Measurements from ENCODE around the gene SEC61A1. TPM values are rescaled to one million over a fixed set of nuclear protein-coding genes. Genes with fewer than 3 reads are reported as not detected.

Gene SEC61A1
- total RNA-seq, 1 donor from 2014 or later, result 184 TPM

DNA sequence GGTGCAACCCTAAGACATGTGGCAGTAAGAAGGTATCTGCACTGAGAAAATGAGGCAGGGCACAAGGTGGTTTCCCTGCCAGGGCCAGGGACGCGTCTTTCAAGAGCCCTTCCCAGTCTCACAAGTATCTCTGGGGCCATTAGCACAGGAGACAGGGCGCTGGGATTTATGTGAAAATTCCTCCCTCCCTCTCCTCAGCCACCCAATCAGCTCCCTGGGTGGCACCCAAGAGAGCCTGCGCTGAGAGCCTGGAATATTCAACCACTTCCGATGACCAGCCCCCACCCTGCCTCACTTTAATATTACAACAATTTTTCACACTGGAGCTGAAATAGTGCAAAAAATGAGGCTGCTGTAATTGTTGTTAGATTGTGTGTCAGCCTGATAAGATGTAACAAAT, 26.1 kb downstream of the SEC61A1 start:
- peaks cover 17% of the 10 kb centered on the region for H3K27me3 Mint-ChIP-seq (ENCODE audit: low read depth)
- H3K36me3 Mint-ChIP-seq (ENCODE audit: low read depth), result peaks cover 6% of the 10 kb centered on the region
- peaks cover 13% of the 10 kb centered on the region for H3K4me1 Mint-ChIP-seq
- H3K27ac Mint-ChIP-seq (ENCODE audit: unreplicated experiment), result peak overlapping the region; percentile 19
- no peak for DNase-seq (ENCODE audit: low read depth, low spot score)
- no peaks in the 10 kb centered on the region for H3K9me3 Mint-ChIP-seq
- H3K4me3 Mint-ChIP-seq, result peak overlapping the region; percentile 68
- no peak for TF ChIP-seq CTCF (conservative IDR thresholded peaks at IDR 0.05)

DNA sequence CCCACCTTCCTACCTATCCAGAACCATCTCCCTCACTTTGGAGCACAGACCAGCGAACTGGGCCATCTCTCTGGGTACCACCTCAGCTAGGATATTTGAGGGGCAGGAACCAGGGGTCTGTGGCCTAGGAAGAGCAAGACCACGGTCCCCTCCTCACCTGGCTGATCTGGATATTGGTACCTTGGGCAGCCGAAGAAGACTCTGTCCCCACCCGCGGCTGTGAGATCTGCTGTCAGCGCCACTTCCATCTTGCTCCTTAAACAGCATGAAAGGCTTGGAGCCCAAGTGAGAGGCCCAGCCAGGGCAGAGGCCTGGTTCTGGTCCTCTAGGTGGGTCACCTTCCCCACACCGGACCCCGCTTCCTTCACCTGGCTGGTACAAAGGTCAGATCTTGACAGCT, 26.6 kb downstream of the SEC61A1 start:
- H3K36me3 Mint-ChIP-seq (ENCODE audit: low read depth), result peaks cover 6% of the 10 kb centered on the region
- H3K4me3 Mint-ChIP-seq, result peak overlapping the region; percentile 41
- H3K4me1 Mint-ChIP-seq, result peaks cover 13% of the 10 kb centered on the region
- no peaks in the 10 kb centered on the region for H3K9me3 Mint-ChIP-seq
- no peak for DNase-seq (ENCODE audit: low read depth, low spot score)
- TF ChIP-seq CTCF (conservative IDR thresholded peaks at IDR 0.05), result no peak
- peaks cover 17% of the 10 kb centered on the region for H3K27me3 Mint-ChIP-seq (ENCODE audit: low read depth)
- no peak overlapping the region for H3K27ac Mint-ChIP-seq (ENCODE audit: unreplicated experiment)

- Mint-ChIP-seq H3K4me1 (peaks cover 12% of the 10 kb centered on the region), H3K9me3 (no peaks in the 10 kb centered on the region), H3K36me3 (ENCODE audit: low read depth) (peaks cover 6% of the 10 kb centered on the region), H3K27ac (ENCODE audit: unreplicated experiment) (no peak overlapping the region), H3K27me3 (ENCODE audit: low read depth) (peaks cover 17% of the 10 kb centered on the region), H3K4me3 (no peak overlapping the region)
- DNase-seq (ENCODE audit: low read depth, low spot score), result no peak
- TF ChIP-seq CTCF (conservative IDR thresholded peaks at IDR 0.05), result no peak
These were observed 27.6 kb downstream of the SEC61A1 start for GRCh38 chr3:128079823-128080222.

DNA sequence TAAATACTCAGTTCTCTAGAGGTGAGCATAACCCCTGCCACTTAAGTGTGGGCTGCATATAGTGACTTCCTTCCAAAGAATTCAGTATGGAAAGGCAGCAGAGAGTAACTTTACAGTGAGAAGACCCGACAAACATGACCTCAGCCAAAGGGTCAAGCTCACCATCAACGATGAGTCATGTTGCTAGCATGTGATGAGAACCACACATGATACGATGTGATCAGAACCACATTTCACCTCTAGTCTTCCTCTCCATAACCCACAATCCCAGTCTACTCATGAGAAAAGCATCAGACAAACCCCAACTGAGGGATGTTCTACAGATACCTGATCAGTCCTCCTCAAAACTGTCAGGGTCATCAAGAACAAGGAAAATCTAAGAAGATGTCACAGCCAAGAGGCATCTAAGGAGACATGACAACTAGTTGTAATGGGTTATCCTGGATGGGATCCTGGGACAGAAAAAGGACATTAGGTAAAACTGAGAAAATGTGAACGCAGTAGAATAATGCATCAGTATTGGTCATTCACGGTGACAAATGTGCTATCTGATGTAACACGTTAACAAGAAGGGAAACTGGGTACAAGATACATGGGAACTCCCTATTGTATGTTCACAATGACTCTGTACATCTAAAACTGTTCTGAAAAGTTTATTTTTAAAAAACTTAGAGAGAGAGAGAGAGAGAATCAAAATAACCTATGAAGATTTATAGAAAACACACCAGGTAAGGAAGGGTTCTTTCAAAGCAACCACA, 28.3 kb downstream of the SEC61A1 start:
- TF ChIP-seq CTCF (conservative IDR thresholded peaks at IDR 0.05), result no peak
- H3K27ac Mint-ChIP-seq (ENCODE audit: unreplicated experiment), result no peak overlapping the region
- DNase-seq (ENCODE audit: low read depth, low spot score), result no peak
- no peaks in the 10 kb centered on the region for H3K9me3 Mint-ChIP-seq
- H3K36me3 Mint-ChIP-seq (ENCODE audit: low read depth), result peaks cover 6% of the 10 kb centered on the region
- H3K27me3 Mint-ChIP-seq (ENCODE audit: low read depth), result peaks cover 11% of the 10 kb centered on the region
- peaks cover 5% of the 10 kb centered on the region for H3K4me1 Mint-ChIP-seq
- no peak overlapping the region for H3K4me3 Mint-ChIP-seq

DNA sequence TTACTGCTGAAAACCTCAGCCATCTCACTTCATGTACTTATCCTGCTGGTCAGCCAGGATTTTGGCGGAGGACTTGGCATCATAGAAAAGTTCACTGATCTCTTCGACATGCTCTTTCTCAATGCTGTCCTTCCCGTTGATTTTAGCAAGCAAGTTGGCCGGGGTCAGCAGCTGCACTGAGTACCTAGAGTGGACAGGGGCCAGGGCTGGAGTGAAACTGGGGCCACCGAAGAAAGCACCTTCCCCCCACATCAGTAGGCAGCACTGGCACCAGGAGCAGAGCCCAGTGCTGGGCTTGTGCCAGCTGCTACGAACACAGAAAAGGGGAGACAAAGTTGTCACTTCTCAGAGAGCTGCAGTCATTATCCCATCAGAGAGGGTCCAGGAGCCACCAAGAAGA, 29.0 kb downstream of the SEC61A1 start:
- H3K36me3 Mint-ChIP-seq (ENCODE audit: low read depth), result peaks cover 6% of the 10 kb centered on the region

More for the DNA sequence above, 29.0 kb downstream of the SEC61A1 start:
- DNase-seq (ENCODE audit: low read depth, low spot score), result no peak
- TF ChIP-seq CTCF (conservative IDR thresholded peaks at IDR 0.05), result no peak
- no peaks in the 10 kb centered on the region for H3K9me3 Mint-ChIP-seq
- H3K27ac Mint-ChIP-seq (ENCODE audit: unreplicated experiment), result no peak overlapping the region
- H3K4me1 Mint-ChIP-seq, result peaks cover 4% of the 10 kb centered on the region
- H3K4me3 Mint-ChIP-seq, result no peak overlapping the region
- H3K27me3 Mint-ChIP-seq (ENCODE audit: low read depth), result peaks cover 8% of the 10 kb centered on the region
